ENCODE results near the gene TMEM138.

TMEM138 gene

DNA sequence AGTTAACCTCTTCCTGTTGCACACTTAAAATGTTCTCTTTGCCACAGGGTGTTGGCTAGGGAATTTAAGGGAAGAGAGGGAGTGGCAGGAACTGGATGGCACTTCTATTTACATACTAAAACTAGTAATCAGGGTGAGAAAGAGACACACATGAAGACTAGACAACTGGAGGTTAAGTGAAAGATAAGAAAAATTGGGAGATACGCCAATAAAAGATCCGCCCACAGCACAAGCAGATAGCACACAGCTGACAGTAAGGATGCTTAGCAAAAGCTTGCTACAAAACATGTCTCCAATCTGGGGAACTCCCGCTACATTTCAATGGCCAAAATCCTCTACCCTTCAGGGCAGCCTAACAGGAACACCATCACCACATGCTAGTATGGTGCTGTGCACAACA lies 54.8 kb downstream of the TMEM138 start:
- Histone ChIP-seq H3K36me3 (ENCODE audit: control insufficient read depth, low read length) (peaks cover 99% of the 10 kb centered on the region), H3K79me2 (ENCODE audit: control insufficient read depth, low read length) (peaks cover 60% of the 10 kb centered on the region), H3K4me2 (ENCODE audit: low read length) (no peak overlapping the region), H3K9me2 (replicated peaks; ENCODE audit: control insufficient read depth, low read length) (no peaks in the 10 kb centered on the region), H3K4me1 (ENCODE audit: control insufficient read depth, low read length) (no peaks in the 10 kb centered on the region), H3K9me3 (ENCODE audit: control insufficient read depth, insufficient read depth, low read length) (no peaks in the 10 kb centered on the region), H3K27ac (ENCODE audit: low read depth, low read length) (no peak overlapping the region), H3K27me3 (ENCODE audit: control insufficient read depth, low read length) (no peaks in the 10 kb centered on the region), H3F3A (ENCODE audit: control insufficient read depth, insufficient read depth) (peaks cover 2% of the 10 kb centered on the region; the same call in 1 of the 2 replicates), H4K20me1 (ENCODE audit: control insufficient read depth, insufficient read depth, low read depth, low read length) (peaks cover 17% of the 10 kb centered on the region; the same call in 1 of the 2 replicates), H3K4me3 (ENCODE audit: low read length) (no peak overlapping the region)
- no peak for TF ChIP-seq EZH2phosphoT487 (IDR thresholded peaks at IDR 0.05; ENCODE audit: borderline replicate concordance, low read length)
- TF ChIP-seq, protein P1, sequence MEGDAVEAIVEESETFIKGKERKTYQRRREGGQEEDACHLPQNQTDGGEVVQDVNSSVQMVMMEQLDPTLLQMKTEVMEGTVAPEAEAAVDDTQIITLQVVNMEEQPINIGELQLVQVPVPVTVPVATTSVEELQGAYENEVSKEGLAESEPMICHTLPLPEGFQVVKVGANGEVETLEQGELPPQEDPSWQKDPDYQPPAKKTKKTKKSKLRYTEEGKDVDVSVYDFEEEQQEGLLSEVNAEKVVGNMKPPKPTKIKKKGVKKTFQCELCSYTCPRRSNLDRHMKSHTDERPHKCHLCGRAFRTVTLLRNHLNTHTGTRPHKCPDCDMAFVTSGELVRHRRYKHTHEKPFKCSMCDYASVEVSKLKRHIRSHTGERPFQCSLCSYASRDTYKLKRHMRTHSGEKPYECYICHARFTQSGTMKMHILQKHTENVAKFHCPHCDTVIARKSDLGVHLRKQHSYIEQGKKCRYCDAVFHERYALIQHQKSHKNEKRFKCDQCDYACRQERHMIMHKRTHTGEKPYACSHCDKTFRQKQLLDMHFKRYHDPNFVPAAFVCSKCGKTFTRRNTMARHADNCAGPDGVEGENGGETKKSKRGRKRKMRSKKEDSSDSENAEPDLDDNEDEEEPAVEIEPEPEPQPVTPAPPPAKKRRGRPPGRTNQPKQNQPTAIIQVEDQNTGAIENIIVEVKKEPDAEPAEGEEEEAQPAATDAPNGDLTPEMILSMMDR (IDR thresholded peaks at IDR 0.05; ENCODE audit: low read depth, low read length, poor library complexity, severe bottlenecking) = no peak

DNA sequence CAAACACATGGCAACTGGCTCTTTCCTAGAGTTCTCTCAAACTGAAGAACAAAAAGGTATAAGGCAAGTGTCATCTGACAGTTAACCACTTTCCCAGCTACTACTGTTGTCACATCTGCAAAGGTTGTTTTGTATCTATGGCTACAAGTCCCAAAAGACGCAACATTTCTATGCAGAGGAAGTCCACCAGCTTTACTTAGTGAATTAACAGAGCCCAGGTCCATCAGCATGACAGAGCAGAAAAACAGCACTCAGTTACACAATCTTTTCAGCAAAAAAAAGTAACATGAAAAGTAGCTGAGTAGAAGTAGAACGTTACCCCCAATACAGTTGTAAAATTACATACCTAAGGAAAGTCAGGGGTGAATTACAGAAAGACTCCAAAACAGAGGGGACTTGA lies 55.5 kb downstream of the TMEM138 start:
- Histone ChIP-seq H3F3A (ENCODE audit: control insufficient read depth, insufficient read depth) (peaks cover 2% of the 10 kb centered on the region; the same call in 1 of the 2 replicates), H3K4me1 (ENCODE audit: control insufficient read depth, low read length) (no peaks in the 10 kb centered on the region), H3K79me2 (ENCODE audit: control insufficient read depth, low read length) (peaks cover 68% of the 10 kb centered on the region), H4K20me1 (ENCODE audit: control insufficient read depth, insufficient read depth, low read depth, low read length) (peaks cover 17% of the 10 kb centered on the region; the same call in 1 of the 2 replicates), H3K36me3 (ENCODE audit: control insufficient read depth, low read length) (peaks cover 99% of the 10 kb centered on the region), H3K9me3 (ENCODE audit: control insufficient read depth, insufficient read depth, low read length) (no peaks in the 10 kb centered on the region), H3K27ac (ENCODE audit: low read depth, low read length) (no peak overlapping the region), H3K27me3 (ENCODE audit: control insufficient read depth, low read length) (no peaks in the 10 kb centered on the region), H3K9me2 (replicated peaks; ENCODE audit: control insufficient read depth, low read length) (no peaks in the 10 kb centered on the region), H3K4me2 (ENCODE audit: low read length) (no peak overlapping the region), H3K4me3 (ENCODE audit: low read length) (no peak overlapping the region)
- TF ChIP-seq, protein P1 (IDR thresholded peaks at IDR 0.05; ENCODE audit: low read depth, low read length, poor library complexity, severe bottlenecking) = no peak
- no peak for TF ChIP-seq EZH2phosphoT487 (IDR thresholded peaks at IDR 0.05; ENCODE audit: borderline replicate concordance, low read length)

DNA sequence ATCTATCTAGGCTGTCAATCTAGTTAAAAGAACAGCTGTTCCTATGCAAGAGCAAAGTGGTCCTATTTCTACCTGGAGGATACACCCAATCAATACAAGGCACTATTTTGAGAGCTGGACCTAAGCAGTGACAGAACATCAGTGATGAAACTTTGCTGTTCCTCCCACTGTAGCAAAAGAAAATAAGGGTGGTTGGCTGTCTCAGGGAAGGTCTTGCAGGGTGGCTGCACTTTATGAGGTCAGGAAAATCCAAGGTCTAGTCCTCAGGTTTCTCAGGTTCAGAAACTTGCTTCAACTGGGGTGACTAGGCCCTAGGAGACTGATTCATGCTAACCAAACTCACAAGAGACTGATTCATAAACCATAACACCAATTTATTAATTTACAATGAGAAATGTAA lies 56.0 kb downstream of the TMEM138 start:
- H3K79me2 ChIP-seq (ENCODE audit: control insufficient read depth, low read length) = peaks cover 71% of the 10 kb centered on the region
- H3K4me3 ChIP-seq (ENCODE audit: low read length) = no peak overlapping the region
- H3K4me2 ChIP-seq (ENCODE audit: low read length) = no peak overlapping the region
- H3K4me1 ChIP-seq (ENCODE audit: control insufficient read depth, low read length) = no peaks in the 10 kb centered on the region
- peaks cover 17% of the 10 kb centered on the region; the same call in 1 of the 2 replicates for H4K20me1 ChIP-seq (ENCODE audit: control insufficient read depth, insufficient read depth, low read depth, low read length)
- no peaks in the 10 kb centered on the region for H3K27me3 ChIP-seq (ENCODE audit: control insufficient read depth, low read length)
- peaks cover 2% of the 10 kb centered on the region; the same call in 1 of the 2 replicates for H3F3A ChIP-seq (ENCODE audit: control insufficient read depth, insufficient read depth)
- H3K9me3 ChIP-seq (ENCODE audit: control insufficient read depth, insufficient read depth, low read length) = no peaks in the 10 kb centered on the region
- no peak overlapping the region for H3K27ac ChIP-seq (ENCODE audit: low read depth, low read length)
- H3K36me3 ChIP-seq (ENCODE audit: control insufficient read depth, low read length) = peaks cover 97% of the 10 kb centered on the region
- no peaks in the 10 kb centered on the region for H3K9me2 ChIP-seq (replicated peaks; ENCODE audit: control insufficient read depth, low read length)
- TF ChIP-seq, protein P1 (IDR thresholded peaks at IDR 0.05; ENCODE audit: low read depth, low read length, poor library complexity, severe bottlenecking) = no peak
- no peak for TF ChIP-seq EZH2phosphoT487 (IDR thresholded peaks at IDR 0.05; ENCODE audit: borderline replicate concordance, low read length)
